ENCODE data around the gene RXYLT1.
"Not testable (repeated sequence)": the region's sequence is repeated elsewhere in the genome, so short reads cannot be mapped to it uniquely, and the experiment has no call there.

RXYLT1 gene

GRCh38 chr12:63779498-63780481 is at the start of gene RXYLT1:
TSS of gene RXYLT1 (plus strand) at chr12:63779909. CDS start at chr12:63779961, 52 bp downstream.
- peak; percentile 86 for DNase-seq

GRCh38 chr12:63732779-63733178 is 46.9 kb upstream of the RXYLT1 start:
- DNase-seq: not testable (repeated sequence)

- DNase-seq: not testable (repeated sequence)
Observed at GRCh38 chr12:63733585-63733984, 46.1 kb upstream of the RXYLT1 start.

GRCh38 chr12:63740551-63740950 is 39.2 kb upstream of the RXYLT1 start:
- not testable (repeated sequence) for DNase-seq

- DNase-seq: not testable (repeated sequence)
Observed at GRCh38 chr12:63741431-63741830, 38.3 kb upstream of the RXYLT1 start.

GRCh38 chr12:63744110-63744509 is 35.6 kb upstream of the RXYLT1 start:
- not testable (repeated sequence) for DNase-seq

- DNase-seq: not testable (repeated sequence)
Observed at GRCh38 chr12:63746470-63746869, 33.2 kb upstream of the RXYLT1 start.

GRCh38 chr12:63747136-63747535 is 32.6 kb upstream of the RXYLT1 start:
- not testable (repeated sequence) for DNase-seq

- DNase-seq: no peak
Observed at GRCh38 chr12:63747553-63747952, 32.2 kb upstream of the RXYLT1 start.

- peak; percentile 1 for DNase-seq
Observed at GRCh38 chr12:63752283-63752682, 27.4 kb upstream of the RXYLT1 start.

GRCh38 chr12:63752841-63753240 is 26.9 kb upstream of the RXYLT1 start:
- DNase-seq: no peak

- no peak for DNase-seq
Observed at GRCh38 chr12:63753743-63754142, 26.0 kb upstream of the RXYLT1 start.

- no peak for DNase-seq
Observed at GRCh38 chr12:63764481-63764880, 15.2 kb upstream of the RXYLT1 start.

GRCh38 chr12:63766498-63766897 is 13.2 kb upstream of the RXYLT1 start:
- DNase-seq: no peak

GRCh38 chr12:63770375-63770774 is 9.3 kb upstream of the RXYLT1 start:
- DNase-seq: no peak

GRCh38 chr12:63777340-63777739 is 2.4 kb upstream of the RXYLT1 start:
- DNase-seq: no peak

GRCh38 chr12:63782466-63782865 is 2.8 kb downstream of the RXYLT1 start:
- DNase-seq: no peak

GRCh38 chr12:63787306-63787705 is 7.6 kb downstream of the RXYLT1 start:
- DNase-seq: no peak

GRCh38 chr12:63790608-63790945 is 10.9 kb downstream of the RXYLT1 start:
- DNase-seq: no peak

- DNase-seq: no peak
Observed at GRCh38 chr12:63792338-63792737, 12.6 kb downstream of the RXYLT1 start.

- DNase-seq: no peak
Observed at GRCh38 chr12:63795032-63795687, 15.5 kb downstream of the RXYLT1 start.

- DNase-seq: no peak
Observed at GRCh38 chr12:63795944-63796343, 16.2 kb downstream of the RXYLT1 start.

- DNase-seq: peak; percentile 39
Observed at GRCh38 chr12:63802012-63802608, 22.4 kb downstream of the RXYLT1 start.

- DNase-seq: no peak
Observed at GRCh38 chr12:63804746-63805145, 25.0 kb downstream of the RXYLT1 start.
